HEK293 (cell line): ENCODE measurements around the gene INF2.

ENCODE experiments used
- CTCF ChIA-PET: fragments of 350-600 bp; formaldehyde crosslinking; extraction: SDS; loops from one replicate; lab custom pipeline; 2021; ENCODE audit warnings: antibody characterized with exemption; lab: Yijun Ruan, JAX
- POLR2A ChIA-PET: fragments of 300-600 bp; formaldehyde crosslinking; extraction: SDS; loops from one replicate; lab custom pipeline; 2020; ENCODE audit warnings: antibody characterized with exemption, inconsistent platforms; lab: Yijun Ruan, JAX
- H3K27ac ChIP-seq: fragments of 200-500 bp; sonication (Bioruptor generic); 2 replicates; pipeline ENCODE4 v1.5.1; 2014; ENCODE audit warnings: low read depth, low read length, control low read depth, inconsistent platforms; ENCODE audit errors: extremely low read depth
- H3K36me3 ChIP-seq, 2 experiments: fragments of 200-500 bp in 1 of 2; sonication (Bioruptor generic) in 1 of 2; 1 replicate in 1 of 2; 2 replicates in 1 of 2; pipeline ENCODE4 v1.5.1; 2014 to 2017; ENCODE audit warnings: inconsistent platforms in 2 of 2, low read length in 2 of 2; ENCODE audit not compliant: control insufficient read depth in 2 of 2, insufficient read depth in 1 of 2
- H3K4me1 ChIP-seq: fragments of 200-500 bp; sonication (Bioruptor generic); 2 replicates; pipeline ENCODE4 v1.5.1; 2014; ENCODE audit warnings: mild to moderate bottlenecking, low read length, inconsistent platforms; ENCODE audit not compliant: control insufficient read depth, insufficient read depth
- H3K4me3 ChIP-seq: 2 replicates; pipeline ENCODE4 v1.5.1; 2011; ENCODE audit warnings: low read depth, mild to moderate bottlenecking, control low read depth, low read length, moderate library complexity
- H3K9me3 ChIP-seq: fragments of 200-500 bp; sonication (Bioruptor generic); 2 replicates; pipeline ENCODE4 v1.5.1; 2014; ENCODE audit warnings: low read depth, low read length, inconsistent platforms; ENCODE audit not compliant: control insufficient read depth, insufficient read depth
- ELK4 ChIP-seq: IDR thresholded peaks from 2 replicates; pipeline ENCODE4 v1.6.1; 2011; ENCODE audit warnings: mild to moderate bottlenecking, low read depth, low read length, borderline replicate concordance
- GFI1B ChIP-seq: fragments of 450-650 bp; formaldehyde crosslinking; IDR thresholded peaks from 2 replicates; pipeline ENCODE4 v1.5.1; 2016; ENCODE audit warnings: missing biosample characterization, missing genetic modification characterization
- OVOL3 ChIP-seq: fragments of 450-650 bp; formaldehyde crosslinking; IDR thresholded peaks from 2 replicates; pipeline ENCODE4 v1.5.1; 2016; ENCODE audit warnings: missing biosample characterization, missing genetic modification characterization
- ZBTB20 ChIP-seq: fragments of 450-650 bp; formaldehyde crosslinking; IDR thresholded peaks from 2 replicates; pipeline ENCODE4 v1.5.1; 2016; ENCODE audit warnings: missing biosample characterization, missing genetic modification characterization
- ZBTB44 ChIP-seq: fragments of 450-650 bp; IDR thresholded peaks from 2 replicates; pipeline ENCODE4 v1.5.1; 2018; ENCODE audit warnings: missing biosample characterization, mild to moderate bottlenecking, missing genetic modification characterization
- ZBTB8A ChIP-seq: fragments of 450-650 bp; formaldehyde crosslinking; IDR thresholded peaks from 2 replicates; pipeline ENCODE4 v1.5.1; 2016; ENCODE audit warnings: missing biosample characterization, missing genetic modification characterization
- ZNF184 ChIP-seq: fragments of 450-650 bp; IDR thresholded peaks from 2 replicates; pipeline ENCODE4 v1.5.1; 2018; ENCODE audit warnings: missing biosample characterization, mild to moderate bottlenecking, missing genetic modification characterization
- ZNF24 ChIP-seq: fragments of 450-650 bp; formaldehyde crosslinking; IDR thresholded peaks from 2 replicates; pipeline ENCODE4 v1.5.1; 2016; ENCODE audit warnings: missing biosample characterization, missing genetic modification characterization
- ZNF335 ChIP-seq: fragments of 450-650 bp; formaldehyde crosslinking; conservative IDR thresholded peaks from 2 replicates; pipeline ENCODE4 v1.5.1; 2016; ENCODE audit warnings: missing biosample characterization, missing genetic modification characterization
- ZNF416 ChIP-seq: fragments of 450-650 bp; formaldehyde crosslinking; IDR thresholded peaks from 2 replicates; pipeline ENCODE4 v1.5.1; 2016; ENCODE audit warnings: missing biosample characterization, missing genetic modification characterization
- ZNF518A ChIP-seq: fragments of 450-650 bp; formaldehyde crosslinking; conservative IDR thresholded peaks from 2 replicates; pipeline ENCODE4 v1.5.1; 2016; ENCODE audit warnings: low read depth, missing biosample characterization, missing genetic modification characterization
- ZNF600 ChIP-seq: fragments of 450-650 bp; formaldehyde crosslinking; IDR thresholded peaks from 2 replicates; pipeline ENCODE4 v1.5.1; 2016; ENCODE audit warnings: missing biosample characterization, missing genetic modification characterization
- ZNF610 ChIP-seq: fragments of 450-650 bp; formaldehyde crosslinking; IDR thresholded peaks from 2 replicates; pipeline ENCODE4 v1.5.1; 2016; ENCODE audit warnings: missing biosample characterization, missing genetic modification characterization, borderline replicate concordance
- ZNF701 ChIP-seq: fragments of 450-650 bp; formaldehyde crosslinking; IDR thresholded peaks from 2 replicates; pipeline ENCODE4 v1.5.1; 2016; ENCODE audit warnings: missing biosample characterization, missing genetic modification characterization
- ZXDB ChIP-seq: fragments of 450-650 bp; formaldehyde crosslinking; IDR thresholded peaks from 2 replicates; pipeline ENCODE4 v1.5.1; 2016; ENCODE audit warnings: missing biosample characterization, missing genetic modification characterization

The INF2 gene

GRCh38 chr14:104651876-104652260 is 37.5 kb upstream of the INF2 start:
- ChIA-PET CTCF (interaction anchor here (1.5 kb wide), 1 partner anchor 26 kb away, joined by 3 read pairs; no protein-coding TSS in a partner anchor), POLR2A (no interaction called here)
- Histone ChIP-seq H3K9me3 (no peaks in the 10 kb centered on the region), H3K27ac (no peak overlapping the region), H3K4me3 (no peak overlapping the region)
- no peak for TF ChIP-seq ZNF518A (tag by site-specific recombination)
- TF ChIP-seq, all 188 proteins: peak for 0
- no peaks in the 10 kb centered on the region for H3K36me3 ChIP-seq
- H3K4me1 ChIP-seq: no peaks in the 10 kb centered on the region; the same call in 1 of the 2 replicates

- ChIA-PET POLR2A (no interaction called here), CTCF (no interaction called here)
- no peaks in the 10 kb centered on the region; the same call in 1 of the 2 replicates for H3K4me1 ChIP-seq
- TF ChIP-seq ZBTB44 (tag by site-specific recombination) (no peak), ZBTB8A (tag by site-specific recombination) (no peak), OVOL3 (tag by site-specific recombination) (no peak), ZNF600 (tag by site-specific recombination) (no peak), ZNF335 (tag by site-specific recombination) (no peak), ZNF24 (tag by site-specific recombination) (no peak), ZNF416 (no peak), ZNF184 (tag by site-specific recombination) (no peak), ZNF701 (tag by site-specific recombination) (no peak), GFI1B (tag by site-specific recombination) (no peak), ELK4 (no peak), ZBTB20 (tag by site-specific recombination) (no peak), ZXDB (tag by site-specific recombination) (no peak), ZNF610 (tag by site-specific recombination) (no peak)
- no peak overlapping the region for H3K4me3 ChIP-seq
- H3K27ac ChIP-seq: no peak overlapping the region
- no peaks in the 10 kb centered on the region for H3K9me3 ChIP-seq
- no peaks in the 10 kb centered on the region for H3K36me3 ChIP-seq
These were observed 37.0 kb upstream of the INF2 start for GRCh38 chr14:104652386-104652785.
